ENCODE results near the gene TFR2.

DNA sequence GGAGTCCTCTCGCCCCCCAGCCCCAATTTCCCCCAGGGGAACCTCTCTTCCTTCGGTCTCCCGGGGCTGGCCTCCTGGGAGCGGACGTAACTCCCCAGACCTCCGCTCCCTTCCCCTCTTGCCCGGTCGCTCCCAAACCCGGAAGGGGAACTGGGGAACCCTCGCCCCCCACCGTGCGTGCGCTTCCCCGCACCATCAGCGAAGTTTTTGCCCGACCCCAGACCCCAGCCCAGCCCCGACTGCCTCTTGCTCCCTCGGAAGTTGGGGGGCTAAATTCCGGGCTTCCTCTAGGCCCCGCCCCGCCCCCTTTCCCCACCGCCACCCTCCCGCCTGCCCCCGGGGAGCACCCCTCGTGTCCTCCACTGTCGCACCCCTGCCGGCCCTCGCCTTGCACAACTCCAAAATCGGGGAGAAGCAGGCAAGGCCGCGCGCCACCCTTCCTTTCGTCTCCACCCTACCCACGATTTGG is 32.6 kb upstream of the TFR2 start:
- no peak for TF ChIP-seq POLR2AphosphoS5 (IDR thresholded peaks at IDR 0.05)
- TF ChIP-seq, protein P1, sequence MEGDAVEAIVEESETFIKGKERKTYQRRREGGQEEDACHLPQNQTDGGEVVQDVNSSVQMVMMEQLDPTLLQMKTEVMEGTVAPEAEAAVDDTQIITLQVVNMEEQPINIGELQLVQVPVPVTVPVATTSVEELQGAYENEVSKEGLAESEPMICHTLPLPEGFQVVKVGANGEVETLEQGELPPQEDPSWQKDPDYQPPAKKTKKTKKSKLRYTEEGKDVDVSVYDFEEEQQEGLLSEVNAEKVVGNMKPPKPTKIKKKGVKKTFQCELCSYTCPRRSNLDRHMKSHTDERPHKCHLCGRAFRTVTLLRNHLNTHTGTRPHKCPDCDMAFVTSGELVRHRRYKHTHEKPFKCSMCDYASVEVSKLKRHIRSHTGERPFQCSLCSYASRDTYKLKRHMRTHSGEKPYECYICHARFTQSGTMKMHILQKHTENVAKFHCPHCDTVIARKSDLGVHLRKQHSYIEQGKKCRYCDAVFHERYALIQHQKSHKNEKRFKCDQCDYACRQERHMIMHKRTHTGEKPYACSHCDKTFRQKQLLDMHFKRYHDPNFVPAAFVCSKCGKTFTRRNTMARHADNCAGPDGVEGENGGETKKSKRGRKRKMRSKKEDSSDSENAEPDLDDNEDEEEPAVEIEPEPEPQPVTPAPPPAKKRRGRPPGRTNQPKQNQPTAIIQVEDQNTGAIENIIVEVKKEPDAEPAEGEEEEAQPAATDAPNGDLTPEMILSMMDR (IDR thresholded peaks at IDR 0.05), result no peak
